ENCODE data around the gene STK16. TPM values are rescaled to one million over a fixed set of nuclear protein-coding genes. Genes with fewer than 3 reads are reported as not detected.

STK16 gene
- total RNA-seq, 1 experiment from 2014 or later, result 22.0 TPM

GRCh38 chr2:219213486-219214071 is 31.7 kb upstream of the STK16 start:
- CTCF ChIA-PET, result no interaction called here
- peaks cover 69% of the 10 kb centered on the region for H3K36me3 ChIP-seq (ENCODE audit: insufficient read depth, low read length, poor library complexity, severe bottlenecking)
- no peak overlapping the region for H3K4me3 ChIP-seq (ENCODE audit: low read depth, low read length, poor library complexity, severe bottlenecking)
- no peak for DNase-seq (ENCODE audit: low spot score)
- no peak for TF ChIP-seq EZH2 (IDR thresholded peaks at IDR 0.05; ENCODE audit: borderline replicate concordance, low read depth, low read length, poor library complexity, severe bottlenecking)
- TF ChIP-seq CTCF (conservative IDR thresholded peaks at IDR 0.05; ENCODE audit: low read depth, low read length), result no peak
- H3K27me3 ChIP-seq (replicated peaks; ENCODE audit: insufficient read depth, low read depth, low read length, poor library complexity), result no peaks in the 10 kb centered on the region
- intact Hi-C loops (cut with micrococcal nuclease; ENCODE audit: unreplicated experiment), result loop anchor here (1.0 kb wide), 1 partner anchor 81 kb away; no protein-coding TSS in a partner anchor
- POLR2A ChIA-PET (ENCODE audit: low non-redundant PET), result no interaction called here
- BruUV-seq (replicated peaks), result no TSS peak
- peaks cover 19% of the 10 kb centered on the region for H3K4me1 ChIP-seq (ENCODE audit: insufficient read depth, low read length, poor library complexity, severe bottlenecking)
- H3K27ac ChIP-seq (ENCODE audit: low read depth, low read length, poor library complexity, severe bottlenecking), result no peak overlapping the region
- H3K9me3 ChIP-seq (ENCODE audit: low read depth, low read length, poor library complexity, severe bottlenecking), result no peaks in the 10 kb centered on the region

- no TSS peak for BruUV-seq (replicated peaks)
Observed at GRCh38 chr2:219214141-219214540, 31.1 kb upstream of the STK16 start.

GRCh38 chr2:219214786-219215185 is 30.5 kb upstream of the STK16 start:
- DNase-seq (ENCODE audit: low spot score), result no peak
- Histone ChIP-seq H3K9me3 (ENCODE audit: low read depth, low read length, poor library complexity, severe bottlenecking) (no peaks in the 10 kb centered on the region), H3K27ac (ENCODE audit: low read depth, low read length, poor library complexity, severe bottlenecking) (no peak overlapping the region), H3K4me1 (ENCODE audit: insufficient read depth, low read length, poor library complexity, severe bottlenecking) (peaks cover 23% of the 10 kb centered on the region), H3K36me3 (ENCODE audit: insufficient read depth, low read length, poor library complexity, severe bottlenecking) (peaks cover 63% of the 10 kb centered on the region), H3K27me3 (replicated peaks; ENCODE audit: insufficient read depth, low read depth, low read length, poor library complexity) (no peaks in the 10 kb centered on the region), H3K4me3 (ENCODE audit: low read depth, low read length, poor library complexity, severe bottlenecking) (no peak overlapping the region)
- POLR2A ChIA-PET (ENCODE audit: low non-redundant PET), result no interaction called here
- TF ChIP-seq CTCF (conservative IDR thresholded peaks at IDR 0.05; ENCODE audit: low read depth, low read length), result no peak
- no peak for TF ChIP-seq EZH2 (IDR thresholded peaks at IDR 0.05; ENCODE audit: borderline replicate concordance, low read depth, low read length, poor library complexity, severe bottlenecking)
- CTCF ChIA-PET, result no interaction called here
- no TSS peak for BruUV-seq (replicated peaks)
- intact Hi-C loops (cut with micrococcal nuclease; ENCODE audit: unreplicated experiment), result loop anchor here (5.0 kb wide), 1 partner anchor 37 kb away; the partner anchor contains the start of genes CNPPD1 and RETREG2

More at GRCh38 chr2:219214141-219214540, 31.1 kb upstream of the STK16 start:
- Histone ChIP-seq H3K27me3 (replicated peaks; ENCODE audit: insufficient read depth, low read depth, low read length, poor library complexity) (no peaks in the 10 kb centered on the region), H3K4me1 (ENCODE audit: insufficient read depth, low read length, poor library complexity, severe bottlenecking) (peaks cover 18% of the 10 kb centered on the region), H3K9me3 (ENCODE audit: low read depth, low read length, poor library complexity, severe bottlenecking) (no peaks in the 10 kb centered on the region), H3K36me3 (ENCODE audit: insufficient read depth, low read length, poor library complexity, severe bottlenecking) (peaks cover 65% of the 10 kb centered on the region), H3K27ac (ENCODE audit: low read depth, low read length, poor library complexity, severe bottlenecking) (no peak overlapping the region), H3K4me3 (ENCODE audit: low read depth, low read length, poor library complexity, severe bottlenecking) (no peak overlapping the region)
- DNase-seq (ENCODE audit: low spot score), result no peak
- CTCF ChIA-PET, result no interaction called here
- POLR2A ChIA-PET (ENCODE audit: low non-redundant PET), result no interaction called here
- intact Hi-C loops (cut with micrococcal nuclease; ENCODE audit: unreplicated experiment), result no loop called here
- TF ChIP-seq CTCF (conservative IDR thresholded peaks at IDR 0.05; ENCODE audit: low read depth, low read length) (no peak), EZH2 (IDR thresholded peaks at IDR 0.05; ENCODE audit: borderline replicate concordance, low read depth, low read length, poor library complexity, severe bottlenecking) (no peak)

Data from A673 (cell line).